MCF 10A (cell line): Measurements from ENCODE around the gene OR8D4. TPM values are rescaled to one million over a fixed set of nuclear protein-coding genes. Genes with fewer than 3 reads are reported as not detected.

Experiments used
- BruUV-seq: library from RNA; stranded (reverse); fragments of 400-500 nt; replicated peaks from 2 replicates; lab custom pipeline; 2021; lab: Mats Ljungman, UMichigan
- CTCF ChIA-PET: fragments of 300-600 bp; sonication (Branson Sonifier 250); formaldehyde crosslinking; extraction: SDS; loops from one replicate; lab custom pipeline; 2021; ENCODE audit warnings: antibody characterized with exemption, inconsistent platforms; lab: Yijun Ruan, JAX
- POLR2A ChIA-PET: fragments of 300-600, 350-650 bp; sonication (Branson Sonifier 250); formaldehyde crosslinking; extraction: SDS; loops from one replicate; lab custom pipeline; 2020; ENCODE audit warnings: antibody characterized with exemption, inconsistent platforms; lab: Yijun Ruan, JAX
- DNase-seq: peaks from one replicate; pipeline ENCODE4 v3.0.0-alpha.2; 2018; ENCODE audit not compliant: unreplicated experiment
- H3K27ac Mint-ChIP-seq: one replicate; pipeline ENCODE4 v1.8.0; 2022; ENCODE audit warnings: mild to moderate bottlenecking, low read depth, mixed read lengths; ENCODE audit not compliant: unreplicated experiment
- H3K27me3 Mint-ChIP-seq: one replicate; pipeline ENCODE4 v1.8.0; 2022; ENCODE audit warnings: mixed read lengths; ENCODE audit not compliant: insufficient read depth, unreplicated experiment
- H3K36me3 Mint-ChIP-seq: one replicate; pipeline ENCODE4 v1.8.0; 2022; ENCODE audit warnings: mild to moderate bottlenecking, moderate library complexity, mixed read lengths; ENCODE audit not compliant: insufficient read depth, unreplicated experiment
- H3K4me1 Mint-ChIP-seq: one replicate; pipeline ENCODE4 v1.8.0; 2022; ENCODE audit warnings: mixed read lengths; ENCODE audit not compliant: insufficient read depth, unreplicated experiment
- H3K4me3 Mint-ChIP-seq: one replicate; pipeline ENCODE4 v1.8.0; 2022; ENCODE audit warnings: mild to moderate bottlenecking, moderate library complexity, mixed read lengths; ENCODE audit not compliant: unreplicated experiment
- H3K9me3 Mint-ChIP-seq: one replicate; pipeline ENCODE4 v1.8.0; 2022; ENCODE audit warnings: mixed read lengths; ENCODE audit not compliant: unreplicated experiment
- intact Hi-C: fragments of 100-400 bp; cut with micrococcal nuclease; formaldehyde crosslinking; loops from 2 replicates; pipeline ENCODE4 v1.14.1; 2022
- total RNA-seq: library from RNA; stranded (reverse); gene quantifications from 2 replicates; pipeline ENCODE4 v1.2.3, GENCODE V29; 2022
- TF ChIP-seq, protein P1 (sequence below): fragments of 200-600 bp; IDR thresholded peaks from one replicate; pipeline ENCODE4 v1.8.0; 2022; ENCODE audit warnings: antibody characterized with exemption, mild to moderate bottlenecking; ENCODE audit not compliant: unreplicated experiment

OR8D4 gene
- total RNA-seq, 1 experiment from 2014 or later: not detected

- DNase-seq: no peak
- Mint-ChIP-seq H3K27me3 (no peaks in the 10 kb centered on the region), H3K4me3 (no peak overlapping the region), H3K27ac (no peak overlapping the region), H3K36me3 (no peaks in the 10 kb centered on the region), H3K9me3 (peaks cover 7% of the 10 kb centered on the region), H3K4me1 (no peaks in the 10 kb centered on the region)
- POLR2A ChIA-PET: no interaction called here
- intact Hi-C loops: no loop called here
- BruUV-seq: no TSS peak
- TF ChIP-seq, protein P1, sequence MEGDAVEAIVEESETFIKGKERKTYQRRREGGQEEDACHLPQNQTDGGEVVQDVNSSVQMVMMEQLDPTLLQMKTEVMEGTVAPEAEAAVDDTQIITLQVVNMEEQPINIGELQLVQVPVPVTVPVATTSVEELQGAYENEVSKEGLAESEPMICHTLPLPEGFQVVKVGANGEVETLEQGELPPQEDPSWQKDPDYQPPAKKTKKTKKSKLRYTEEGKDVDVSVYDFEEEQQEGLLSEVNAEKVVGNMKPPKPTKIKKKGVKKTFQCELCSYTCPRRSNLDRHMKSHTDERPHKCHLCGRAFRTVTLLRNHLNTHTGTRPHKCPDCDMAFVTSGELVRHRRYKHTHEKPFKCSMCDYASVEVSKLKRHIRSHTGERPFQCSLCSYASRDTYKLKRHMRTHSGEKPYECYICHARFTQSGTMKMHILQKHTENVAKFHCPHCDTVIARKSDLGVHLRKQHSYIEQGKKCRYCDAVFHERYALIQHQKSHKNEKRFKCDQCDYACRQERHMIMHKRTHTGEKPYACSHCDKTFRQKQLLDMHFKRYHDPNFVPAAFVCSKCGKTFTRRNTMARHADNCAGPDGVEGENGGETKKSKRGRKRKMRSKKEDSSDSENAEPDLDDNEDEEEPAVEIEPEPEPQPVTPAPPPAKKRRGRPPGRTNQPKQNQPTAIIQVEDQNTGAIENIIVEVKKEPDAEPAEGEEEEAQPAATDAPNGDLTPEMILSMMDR: no peak
- CTCF ChIA-PET: no interaction called here
Measured at GRCh38 chr11:123942413-123942812, 40.4 kb downstream of the OR8D4 start.

DNA sequence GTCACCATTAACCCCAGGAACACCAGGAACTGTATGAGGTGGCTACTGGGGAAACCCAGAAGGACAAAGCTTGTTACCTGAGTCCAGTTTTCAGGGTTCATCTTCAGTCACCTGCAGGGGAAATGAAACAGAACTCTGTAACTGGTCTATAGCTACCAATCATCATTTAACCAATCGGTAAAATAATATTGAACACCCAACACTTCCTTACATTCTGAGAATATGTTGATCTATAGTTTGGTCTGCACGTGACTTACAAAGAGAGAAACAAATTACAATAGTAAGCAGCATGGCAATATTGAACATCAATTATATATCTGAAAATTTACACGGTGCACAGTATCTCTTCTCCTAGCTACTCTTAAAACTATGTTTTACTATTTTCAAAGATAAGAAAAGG lies 41.8 kb downstream of the OR8D4 start, which contains the start of gene OR6T1:
Gene OR6T1 (minus strand): TSS at position 101 of the 400 bp plus-strand sequence. CDS start 0 bp downstream, at position 101.
- H3K27ac Mint-ChIP-seq: no peak within 1 kb of the TSS
- CTCF ChIA-PET: interaction anchor here (0.5 to 0.8 kb wide), 4 partner anchors 9 to 696 kb away, joined by 3 to 4 read pairs (median 3); no protein-coding TSS in a partner anchor
- no peak within 1 kb of the TSS for H3K4me3 Mint-ChIP-seq
- POLR2A ChIA-PET: no interaction called here
- H3K9me3 Mint-ChIP-seq: peaks cover 7% of the 10 kb centered on the region
- no TSS peak for BruUV-seq
- no peak for DNase-seq
- no peaks in the 10 kb centered on the region for H3K36me3 Mint-ChIP-seq
- no peaks in the 10 kb centered on the region for H3K4me1 Mint-ChIP-seq
- TF ChIP-seq, protein P1: no peak
- H3K27me3 Mint-ChIP-seq: no peaks in the 10 kb centered on the region
- intact Hi-C loops: no loop called here

GRCh38 chr11:123945132-123945531 lies 43.2 kb downstream of the OR8D4 start:
- TF ChIP-seq, protein P1: no peak
- ChIA-PET CTCF (no interaction called here), POLR2A (interaction anchor here (1.1 kb wide), 1 partner anchor 122 kb away, joined by 3 read pairs; no protein-coding TSS in a partner anchor)
- no peaks in the 10 kb centered on the region for H3K4me1 Mint-ChIP-seq
- no peak overlapping the region for H3K27ac Mint-ChIP-seq
- DNase-seq: no peak
- no peaks in the 10 kb centered on the region for H3K36me3 Mint-ChIP-seq
- H3K27me3 Mint-ChIP-seq: no peaks in the 10 kb centered on the region
- intact Hi-C loops: no loop called here
- no peak overlapping the region for H3K4me3 Mint-ChIP-seq
- no TSS peak for BruUV-seq
- peaks cover under 1% of the 10 kb centered on the region for H3K9me3 Mint-ChIP-seq

DNA sequence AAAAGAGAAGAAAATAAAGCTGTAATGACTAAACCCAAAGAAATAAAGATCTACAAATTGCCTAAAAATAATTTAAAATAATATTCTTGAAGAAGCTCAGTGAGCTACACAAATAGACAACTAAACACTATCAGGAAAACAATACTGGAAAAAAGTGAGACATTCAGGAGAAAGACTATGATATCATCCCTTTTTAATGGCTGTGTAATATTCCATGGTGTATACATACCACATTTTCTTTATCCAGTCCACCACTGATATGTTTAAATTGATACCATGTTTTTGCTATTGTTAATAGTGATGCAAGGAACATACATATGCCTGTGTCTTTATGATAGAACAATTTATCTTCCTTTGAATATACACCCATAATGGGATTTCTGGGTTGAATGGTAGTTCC lies 54.8 kb downstream of the OR8D4 start:
- H3K4me1 Mint-ChIP-seq: peaks cover 6% of the 10 kb centered on the region
- TF ChIP-seq, protein P1: no peak
- H3K36me3 Mint-ChIP-seq: no peaks in the 10 kb centered on the region

More for the DNA sequence above, 54.8 kb downstream of the OR8D4 start:
- no peak for DNase-seq
- peaks cover 11% of the 10 kb centered on the region for H3K9me3 Mint-ChIP-seq
- no peak overlapping the region for H3K27ac Mint-ChIP-seq
- H3K4me3 Mint-ChIP-seq: no peak overlapping the region
- CTCF ChIA-PET: interaction anchor here (0.7 to 0.8 kb wide), 2 partner anchors 13 to 846 kb away, joined by 3 to 4 read pairs; partner anchors contain the start of gene OR6T1
- no TSS peak for BruUV-seq
- intact Hi-C loops: no loop called here
- H3K27me3 Mint-ChIP-seq: no peaks in the 10 kb centered on the region
- POLR2A ChIA-PET: no interaction called here

Other genes with a start within 250 kb of the OR8D4 start
- 1.2 and 3.3 TPM in 2 replicates for gene SCN3B, start 247.5 kb upstream of the OR8D4 start, total RNA-seq
- gene ZNF202, start 160.5 kb upstream of the OR8D4 start, total RNA-seq: 15.6 and 22.1 TPM in 2 replicates
- gene OR6X1, start 147.6 kb upstream of the OR8D4 start, total RNA-seq: not detected in 2 replicates
- gene OR6M1, start 95.8 kb upstream of the OR8D4 start, total RNA-seq: not detected in 2 replicates
- gene TMEM225, start 16.5 kb upstream of the OR8D4 start, total RNA-seq: not detected in 2 replicates
- gene OR4D5, start 37.5 kb downstream of the OR8D4 start, total RNA-seq: not detected in 2 replicates
- gene OR6T1, start 41.7 kb downstream of the OR8D4 start, total RNA-seq: not detected in 2 replicates
- 0.37 TPM in 2 replicates for gene OR10S1, start 75.6 kb downstream of the OR8D4 start, total RNA-seq
- not detected in 2 replicates for gene OR10G6, start 93.0 kb downstream of the OR8D4 start, total RNA-seq
- gene OR10G4, start 110.8 kb downstream of the OR8D4 start, total RNA-seq: not detected in 2 replicates
- gene OR10G9, start 120.8 kb downstream of the OR8D4 start, total RNA-seq: not detected in 2 replicates
- gene OR10G8, start 124.6 kb downstream of the OR8D4 start, total RNA-seq: not detected in 2 replicates
- gene OR10G7, start 139.2 kb downstream of the OR8D4 start, total RNA-seq: not detected in 2 replicates
- 7.9 and 12.0 TPM in 2 replicates for gene VWA5A, start 213.3 kb downstream of the OR8D4 start, total RNA-seq